GM18861 (cell line): Measurements from ENCODE around the gene STUM.

Source experiments
- ATAC-seq: cut with Tn5 transposase; IDR thresholded peaks from one replicate; pipeline ENCODE4 v1.9.1; 2021; ENCODE audit not compliant: unreplicated experiment

Gene STUM

DNA sequence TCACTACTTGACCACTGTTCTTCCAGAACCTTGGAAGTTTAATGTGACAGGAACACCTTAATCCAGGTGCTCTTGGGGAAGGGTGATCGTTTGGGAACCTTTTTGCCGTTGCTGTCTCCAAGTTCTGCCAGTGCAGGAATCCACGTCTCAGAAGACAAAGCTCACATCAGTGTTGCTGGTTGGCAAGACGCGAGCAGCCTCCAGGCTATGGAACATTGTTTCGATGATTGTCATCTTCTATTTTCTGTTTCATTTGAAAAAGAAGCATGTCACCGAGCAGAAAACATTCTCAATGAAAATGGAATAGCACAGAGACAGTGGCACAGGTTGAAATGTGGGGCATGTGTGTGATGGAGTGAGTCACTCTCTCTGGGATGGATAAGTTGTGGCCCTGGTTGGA is 11.7 kb downstream of the STUM start:
- no peak for ATAC-seq

DNA sequence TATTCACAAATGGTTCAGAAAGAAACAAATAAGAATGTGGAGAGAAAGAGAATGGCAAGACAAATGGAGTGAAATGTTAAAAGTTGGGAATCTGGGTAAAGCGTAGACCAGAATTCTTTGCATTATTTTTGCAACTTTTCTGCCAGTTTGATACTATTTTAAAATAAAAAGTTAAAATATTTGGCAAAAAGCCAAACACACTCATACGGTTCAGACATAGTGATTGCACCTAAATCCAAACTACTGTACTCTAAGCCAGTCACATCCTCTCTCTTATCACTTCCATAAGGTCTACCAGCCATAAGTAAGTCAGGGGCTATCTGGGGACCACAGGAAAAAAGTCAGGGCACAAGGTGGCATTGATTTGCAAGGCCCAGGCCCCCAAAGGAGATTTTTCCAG is 14.4 kb downstream of the STUM start:
- ATAC-seq, result no peak

GRCh38 chr1:226563666-226564065 is 15.1 kb downstream of the STUM start:
- no peak for ATAC-seq

DNA sequence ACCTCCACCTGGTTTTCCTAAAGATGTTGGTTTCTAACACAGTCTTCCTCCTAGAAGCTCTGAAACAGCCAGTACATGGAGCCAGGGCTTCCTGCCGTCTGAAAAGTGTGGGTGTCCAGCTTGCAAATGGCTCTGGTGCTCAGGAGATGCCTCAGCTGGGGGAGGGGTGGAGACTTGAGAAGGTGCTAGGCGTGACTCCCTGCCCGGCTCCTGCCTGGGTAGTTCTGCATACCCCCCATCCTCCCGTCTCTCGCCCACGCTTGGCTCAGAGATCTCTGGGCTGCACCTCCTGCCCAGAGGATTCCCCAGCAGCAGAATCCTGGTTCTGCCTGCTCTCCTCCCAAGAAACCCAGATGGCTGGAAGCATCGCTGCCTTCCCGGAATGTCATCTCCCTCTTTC is 16.9 kb downstream of the STUM start:
- ATAC-seq, result no peak

DNA sequence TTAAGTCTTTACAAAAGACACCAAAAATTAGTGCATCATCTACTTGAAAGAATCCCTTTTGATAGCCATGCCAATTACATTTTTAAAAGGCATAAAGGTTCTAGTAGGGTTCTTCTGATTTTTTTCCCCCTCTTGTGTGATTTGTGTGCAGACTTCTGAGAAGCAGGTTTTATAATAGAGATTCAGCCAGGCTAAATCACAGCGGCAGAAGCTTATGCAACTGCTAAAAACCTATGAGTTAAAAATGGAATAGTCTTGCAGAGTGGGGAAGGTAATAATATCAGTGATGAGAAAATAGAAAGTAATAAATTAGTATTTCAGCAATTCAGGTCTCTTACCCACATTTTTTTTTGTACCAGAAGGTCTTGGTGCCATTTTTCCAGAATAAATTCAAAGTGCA is 17.7 kb downstream of the STUM start:
- ATAC-seq, result no peak

GRCh38 chr1:226566760-226567159 is 18.2 kb downstream of the STUM start:
- no peak for ATAC-seq

DNA sequence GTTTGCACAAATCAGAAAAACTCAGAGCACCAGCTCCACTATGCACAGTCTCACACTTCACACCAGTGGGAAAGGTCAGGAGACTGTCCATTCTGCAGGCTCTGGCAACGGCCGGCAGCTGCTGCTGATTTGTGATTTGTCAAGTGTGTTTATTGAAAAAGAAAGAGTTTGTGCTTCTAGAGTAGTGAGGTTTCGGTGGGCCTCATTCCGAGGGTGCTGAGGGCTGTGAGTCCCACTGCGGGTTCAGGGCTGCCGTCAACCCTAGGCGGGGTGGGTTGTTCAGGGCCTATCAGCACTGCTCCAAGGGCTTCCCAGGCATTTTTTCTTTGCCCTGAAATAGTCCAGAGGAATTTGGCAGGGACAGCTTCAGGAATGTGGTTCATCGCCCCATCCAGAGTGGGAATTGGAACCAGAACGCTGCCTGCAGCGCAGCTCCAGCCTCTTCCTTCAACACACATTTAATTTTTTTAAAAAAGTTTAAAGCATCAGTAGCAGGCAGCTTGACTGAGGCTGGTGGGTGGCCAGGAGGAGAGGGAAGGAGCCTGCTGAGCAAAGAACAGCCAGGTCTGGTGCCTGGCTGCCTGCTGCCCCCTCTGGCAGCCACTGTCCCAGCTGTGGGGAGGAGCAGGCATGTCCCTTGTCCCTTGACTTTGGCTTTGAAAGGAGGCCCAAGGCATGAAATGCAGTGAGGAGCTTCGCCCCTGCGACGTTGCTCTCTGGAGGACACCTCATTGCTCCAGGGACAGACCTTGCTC is 19.7 kb downstream of the STUM start:
- ATAC-seq, result no peak

- no peak for ATAC-seq
Observed at GRCh38 chr1:226568975-226569741, 20.6 kb downstream of the STUM start.

- ATAC-seq, result no peak
Observed at GRCh38 chr1:226569879-226570547, 21.4 kb downstream of the STUM start.

GRCh38 chr1:226571893-226572292 is 23.3 kb downstream of the STUM start:
- ATAC-seq, result no peak

DNA sequence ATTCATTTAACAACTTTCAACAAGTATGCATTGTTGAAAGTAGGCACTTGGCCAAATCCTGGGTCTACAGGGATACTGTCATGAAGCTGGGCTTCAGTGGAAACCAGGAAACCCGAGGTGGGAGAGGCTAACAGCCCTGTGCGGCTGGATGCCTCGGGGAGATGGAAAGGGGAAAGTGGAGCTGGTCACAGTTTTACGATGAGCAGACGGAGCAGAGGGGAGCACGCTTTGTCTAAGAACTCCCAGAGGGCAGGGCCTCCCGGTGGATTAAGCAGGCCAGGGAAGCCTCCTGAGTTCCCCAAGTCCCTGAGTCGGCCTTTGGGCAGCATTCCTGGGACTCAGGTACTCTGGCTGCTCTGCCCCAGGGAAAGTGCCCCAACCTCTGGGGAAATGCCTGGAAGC is 23.8 kb downstream of the STUM start:
- ATAC-seq, result no peak

- no peak for ATAC-seq
Observed at GRCh38 chr1:226574044-226574443, 25.5 kb downstream of the STUM start.

- no peak for ATAC-seq
Observed at GRCh38 chr1:226574591-226575435, 26.2 kb downstream of the STUM start.

DNA sequence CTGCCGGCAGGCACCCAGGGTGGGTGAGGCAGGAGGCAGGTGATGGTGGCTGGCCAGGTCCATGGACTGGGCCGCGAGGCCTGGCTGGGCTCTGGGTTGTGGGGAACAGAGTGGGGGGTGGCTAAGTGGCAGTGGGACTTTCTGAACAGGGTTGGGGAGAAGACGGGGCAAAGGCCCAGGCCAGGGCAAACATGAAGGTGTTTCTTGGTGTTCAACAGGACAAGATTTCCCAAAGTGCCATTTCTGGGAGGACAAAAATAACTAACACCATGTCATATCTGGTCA is 26.8 kb downstream of the STUM start:
- no peak for ATAC-seq

DNA sequence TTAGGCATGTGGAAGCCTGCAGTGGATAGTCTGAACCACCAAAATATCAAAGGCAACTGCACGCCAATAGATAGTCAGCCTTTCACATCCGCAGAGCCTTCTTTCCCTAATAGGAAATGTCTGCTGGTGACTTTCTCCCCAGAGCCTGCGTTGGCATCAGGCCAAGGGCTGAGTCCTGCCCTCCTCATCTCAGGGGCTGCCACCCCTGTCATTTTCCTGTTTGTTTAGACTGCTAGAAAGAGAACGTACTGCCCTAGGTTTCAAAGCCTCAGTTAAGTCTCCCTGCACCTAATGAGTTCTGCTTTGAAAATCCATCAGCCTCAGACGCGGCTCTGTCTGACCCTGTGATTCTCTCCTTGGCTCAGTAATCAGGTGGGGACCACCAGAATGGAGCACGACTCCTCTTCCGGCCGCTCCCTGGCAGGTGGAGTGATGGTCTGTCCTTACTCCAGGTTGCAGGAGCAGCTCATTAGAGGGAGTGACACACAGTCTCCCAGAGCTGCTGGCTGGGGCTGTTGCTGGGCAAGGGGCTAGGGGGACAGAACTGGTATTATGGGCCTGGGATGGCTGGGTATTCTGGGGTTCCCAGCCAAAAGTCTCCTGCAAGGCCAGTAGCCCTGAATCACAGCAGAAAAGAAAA is 27.3 kb downstream of the STUM start:
- ATAC-seq, result no peak

DNA sequence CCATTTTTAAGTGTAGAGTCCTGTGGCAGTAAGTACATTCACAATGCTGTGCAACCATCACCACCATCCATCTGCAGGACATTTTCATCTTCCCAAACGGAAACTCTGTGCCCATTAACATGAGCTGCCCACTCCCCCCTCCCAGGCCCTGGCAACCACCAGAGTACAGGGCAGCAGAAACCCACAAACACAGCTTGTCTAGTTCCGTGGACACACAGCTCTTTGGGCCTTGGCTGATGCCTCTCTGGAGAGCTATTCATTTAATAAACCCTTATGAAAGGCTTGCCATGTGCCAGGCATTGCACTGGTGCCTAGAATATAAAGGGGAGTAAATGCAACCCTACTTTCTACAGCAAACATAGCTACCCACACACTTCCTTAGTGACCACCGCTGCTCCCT is 28.0 kb downstream of the STUM start:
- ATAC-seq, result no peak

DNA sequence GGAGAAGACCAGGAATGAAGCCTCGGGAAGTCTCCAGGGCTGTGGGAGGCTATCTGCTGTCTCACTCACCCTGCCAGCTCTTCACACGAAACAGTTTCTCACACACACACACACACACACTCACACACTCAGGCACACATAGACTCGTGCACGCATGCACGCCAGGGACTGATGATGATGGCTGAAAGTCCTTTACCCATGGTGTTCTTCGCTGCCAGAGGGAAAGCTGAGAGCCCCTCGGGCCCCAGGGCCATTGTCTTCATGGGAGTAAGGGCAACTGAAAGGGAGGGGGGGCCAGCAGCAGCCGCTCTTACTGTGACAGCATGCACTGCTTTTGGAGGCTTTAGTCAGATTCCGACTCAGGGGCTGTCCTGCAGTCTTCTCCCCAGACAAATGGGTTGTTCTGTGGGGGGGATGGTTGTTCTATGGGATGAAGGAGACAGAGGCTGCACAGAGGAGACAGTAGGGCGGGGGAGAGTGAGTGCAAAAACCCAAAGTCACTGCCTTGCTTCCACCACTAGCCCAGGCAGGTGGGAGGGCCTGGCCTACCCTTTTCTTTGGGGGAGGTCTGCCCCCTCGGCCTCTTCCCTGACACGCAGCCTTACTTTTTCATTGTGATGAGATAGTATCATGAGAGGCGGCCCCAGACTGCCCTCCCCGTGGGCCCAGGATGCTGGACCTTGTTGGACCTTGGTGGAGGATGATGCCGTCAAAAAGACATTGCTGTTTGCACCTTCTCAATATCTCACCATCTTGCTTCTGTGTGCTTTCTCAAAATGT is 29.0 kb downstream of the STUM start:
- ATAC-seq, result no peak

DNA sequence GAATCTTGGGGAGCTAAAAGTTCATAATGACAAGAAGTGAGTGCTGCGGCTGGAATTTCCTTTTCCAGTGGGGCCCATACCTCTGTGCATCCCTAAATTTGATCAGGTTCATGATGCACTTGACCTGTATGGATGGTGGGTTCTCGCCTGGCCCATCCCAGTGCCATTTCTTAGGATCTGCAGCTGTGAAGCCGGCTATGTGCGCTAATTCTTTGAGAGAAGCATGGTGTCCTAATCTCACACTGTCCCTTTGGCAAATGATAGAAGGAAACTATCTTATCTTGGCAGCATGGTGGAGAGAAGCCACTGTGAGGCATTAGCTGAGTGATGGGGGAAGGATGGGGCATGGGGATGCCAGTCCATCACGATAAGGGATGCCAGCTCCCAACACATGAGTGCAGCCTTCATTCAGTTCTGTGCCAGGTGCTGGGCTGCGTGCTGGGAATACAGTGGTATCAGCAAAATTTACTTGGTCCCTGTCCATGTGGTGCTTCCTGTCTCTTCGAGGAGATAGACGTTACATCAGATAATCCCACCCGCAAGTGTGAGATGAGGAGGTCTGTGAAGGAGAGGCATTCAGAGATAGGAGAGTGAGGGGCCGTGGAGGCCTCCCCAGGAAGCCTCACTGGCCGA is 30.5 kb downstream of the STUM start:
- no peak for ATAC-seq

GRCh38 chr1:226579781-226580323 is 31.3 kb downstream of the STUM start:
- no peak for ATAC-seq
